GM18861 (cell line): ENCODE measurements around the gene ZGPAT.

Experiments
- ATAC-seq: cut with Tn5 transposase; IDR thresholded peaks from one replicate; pipeline ENCODE4 v1.9.1; 2021; ENCODE audit not compliant: unreplicated experiment

The ZGPAT gene

GRCh38 chr20:63778034-63778752, 70.4 kb downstream of the ZGPAT start:
- ATAC-seq = no peak

GRCh38 chr20:63778857-63779256, 71.0 kb downstream of the ZGPAT start:
- ATAC-seq = no peak

GRCh38 chr20:63781181-63781580, 73.3 kb downstream of the ZGPAT start:
- no peak for ATAC-seq

GRCh38 chr20:63782051-63782471, 74.2 kb downstream of the ZGPAT start:
- no peak for ATAC-seq

- ATAC-seq = no peak
Measured at GRCh38 chr20:63782521-63782971, 74.7 kb downstream of the ZGPAT start.

GRCh38 chr20:63783970-63784369, 76.1 kb downstream of the ZGPAT start:
- no peak for ATAC-seq

GRCh38 chr20:63785691-63786131, 77.9 kb downstream of the ZGPAT start:
- no peak for ATAC-seq
